ENCODE data around the gene KRT6C.

DNA sequence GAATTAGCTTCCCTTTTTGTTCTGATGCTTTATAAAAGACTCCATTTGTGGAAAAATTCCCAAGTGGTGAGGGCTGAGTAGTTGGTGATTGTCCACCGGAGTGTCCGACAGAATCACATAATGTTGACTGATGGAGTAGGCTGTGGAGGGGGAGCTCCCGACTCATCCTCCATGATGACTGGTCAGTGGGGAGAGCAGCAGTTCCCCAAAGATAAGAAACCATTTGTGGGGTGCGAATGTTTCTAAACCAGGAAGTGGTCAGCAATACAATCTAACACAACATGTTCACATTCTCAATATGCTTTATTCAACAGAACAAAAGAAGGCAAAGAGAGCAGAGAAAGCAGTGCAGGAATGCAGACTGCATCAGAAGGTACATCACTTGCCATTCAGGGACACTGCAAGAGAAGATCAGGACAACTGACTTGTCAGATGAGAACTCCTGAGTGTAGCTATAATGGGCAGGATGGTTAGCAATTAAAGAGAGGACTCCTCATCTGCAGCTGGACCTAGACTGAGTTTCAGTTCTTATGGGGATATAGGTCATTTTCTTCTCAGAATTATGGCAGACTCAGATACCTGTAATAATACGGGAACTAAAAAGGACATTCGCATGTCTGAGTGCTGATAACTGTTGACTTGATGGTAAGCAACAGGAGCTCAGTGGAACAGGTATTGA, 27.1 kb downstream of the KRT6C start:
- TF ChIP-seq POLR2AphosphoS5 (IDR thresholded peaks at IDR 0.05) (no peak), EP300 (IDR thresholded peaks at IDR 0.05) (no peak), POLR2A (IDR thresholded peaks at IDR 0.05; ENCODE audit: low read depth) (no peak)
- TF ChIP-seq, protein P1, sequence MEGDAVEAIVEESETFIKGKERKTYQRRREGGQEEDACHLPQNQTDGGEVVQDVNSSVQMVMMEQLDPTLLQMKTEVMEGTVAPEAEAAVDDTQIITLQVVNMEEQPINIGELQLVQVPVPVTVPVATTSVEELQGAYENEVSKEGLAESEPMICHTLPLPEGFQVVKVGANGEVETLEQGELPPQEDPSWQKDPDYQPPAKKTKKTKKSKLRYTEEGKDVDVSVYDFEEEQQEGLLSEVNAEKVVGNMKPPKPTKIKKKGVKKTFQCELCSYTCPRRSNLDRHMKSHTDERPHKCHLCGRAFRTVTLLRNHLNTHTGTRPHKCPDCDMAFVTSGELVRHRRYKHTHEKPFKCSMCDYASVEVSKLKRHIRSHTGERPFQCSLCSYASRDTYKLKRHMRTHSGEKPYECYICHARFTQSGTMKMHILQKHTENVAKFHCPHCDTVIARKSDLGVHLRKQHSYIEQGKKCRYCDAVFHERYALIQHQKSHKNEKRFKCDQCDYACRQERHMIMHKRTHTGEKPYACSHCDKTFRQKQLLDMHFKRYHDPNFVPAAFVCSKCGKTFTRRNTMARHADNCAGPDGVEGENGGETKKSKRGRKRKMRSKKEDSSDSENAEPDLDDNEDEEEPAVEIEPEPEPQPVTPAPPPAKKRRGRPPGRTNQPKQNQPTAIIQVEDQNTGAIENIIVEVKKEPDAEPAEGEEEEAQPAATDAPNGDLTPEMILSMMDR (IDR thresholded peaks at IDR 0.05), result no peak

All from esophagus muscularis mucosa (tissue), 4 donors.